Ishikawa (cell line): ENCODE measurements around the gene ENPP5.

ENCODE experiments used
- CEBPB ChIP-seq: IDR thresholded peaks from 2 replicates; pipeline ENCODE4 v1.6.1; 2012
- CREB1 ChIP-seq: IDR thresholded peaks from 2 replicates; pipeline ENCODE4 v1.6.1; 2012; ENCODE audit warnings: low read depth
- EGR1 ChIP-seq: IDR thresholded peaks from 2 replicates; pipeline ENCODE4 v1.6.1; 2012
- EP300 ChIP-seq: IDR thresholded peaks from 2 replicates; pipeline ENCODE4 v1.6.1; 2012; ENCODE audit warnings: borderline replicate concordance
- FOXM1 ChIP-seq: IDR thresholded peaks from 2 replicates; pipeline ENCODE4 v1.6.1; 2012; ENCODE audit warnings: low read depth, borderline replicate concordance
- MAX ChIP-seq: IDR thresholded peaks from 2 replicates; pipeline ENCODE4 v1.6.1; 2012
- NFIC ChIP-seq: IDR thresholded peaks from 2 replicates; pipeline ENCODE4 v1.6.1; 2012
- RAD21 ChIP-seq: IDR thresholded peaks from 2 replicates; pipeline ENCODE4 v1.6.1; 2012; ENCODE audit warnings: low read depth
- TAF1 ChIP-seq: IDR thresholded peaks from 2 replicates; pipeline ENCODE4 v1.6.1; 2012; ENCODE audit warnings: low read depth, mild to moderate bottlenecking
- TCF12 ChIP-seq: IDR thresholded peaks from 2 replicates; pipeline ENCODE4 v1.6.1; 2012; ENCODE audit warnings: low read depth
- TEAD4 ChIP-seq: IDR thresholded peaks from 2 replicates; pipeline ENCODE4 v1.6.1; 2012
- USF1 ChIP-seq: IDR thresholded peaks from 2 replicates; pipeline ENCODE4 v1.6.1; 2012
- YY1 ChIP-seq: IDR thresholded peaks from 2 replicates; pipeline ENCODE4 v1.6.1; 2012; ENCODE audit warnings: low read depth
- ZBTB7A ChIP-seq: IDR thresholded peaks from 2 replicates; pipeline ENCODE4 v1.6.1; 2012; ENCODE audit warnings: low read depth
- TF ChIP-seq, protein P1 (sequence below): IDR thresholded peaks from 2 replicates; pipeline ENCODE4 v1.6.1; 2012; ENCODE audit warnings: low read depth, mild to moderate bottlenecking

Gene ENPP5

DNA sequence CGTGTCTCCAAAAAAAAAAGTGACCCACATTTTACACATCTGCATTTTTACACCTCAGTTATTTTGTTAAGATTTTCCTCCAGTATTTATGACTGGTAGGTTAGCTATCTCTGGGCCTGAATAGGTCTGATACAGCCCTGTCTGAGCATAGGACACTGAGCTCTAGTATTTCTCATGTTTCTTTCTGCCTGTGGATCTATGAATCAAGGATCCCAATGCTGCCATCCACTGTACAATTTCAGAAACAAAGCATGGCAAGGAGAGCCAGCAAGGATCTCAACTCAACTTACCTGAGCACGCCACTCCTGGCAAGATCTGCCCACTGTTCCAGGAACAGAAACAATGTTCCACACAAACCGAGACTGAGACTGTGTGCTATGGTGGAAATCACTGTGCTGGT is 36.4 kb upstream of the ENPP5 start:
- no peak for TF ChIP-seq CEBPB
- TF ChIP-seq RAD21: 0 out of 2 replicates have a peak, but pooled peaks have one; percentile 32

GRCh38 chr6:46204880-46205650 is 34.3 kb upstream of the ENPP5 start:
- no peak for TF ChIP-seq NFIC
- no peak for TF ChIP-seq CEBPB
- no peak for TF ChIP-seq FOXM1
- TF ChIP-seq YY1: no peak
- TF ChIP-seq TEAD4: no peak
- TF ChIP-seq CREB1: no peak
- no peak for TF ChIP-seq MAX
- TF ChIP-seq TCF12: no peak
- TF ChIP-seq RAD21: no peak

GRCh38 chr6:46203391-46204177 is 32.8 kb upstream of the ENPP5 start:
- TF ChIP-seq EP300 (no peak), MAX (no peak), TCF12 (no peak), USF1 (no peak), CEBPB (no peak), FOXM1 (no peak), ZBTB7A (no peak), NFIC (no peak), EGR1 (no peak)
- TF ChIP-seq, protein P1, sequence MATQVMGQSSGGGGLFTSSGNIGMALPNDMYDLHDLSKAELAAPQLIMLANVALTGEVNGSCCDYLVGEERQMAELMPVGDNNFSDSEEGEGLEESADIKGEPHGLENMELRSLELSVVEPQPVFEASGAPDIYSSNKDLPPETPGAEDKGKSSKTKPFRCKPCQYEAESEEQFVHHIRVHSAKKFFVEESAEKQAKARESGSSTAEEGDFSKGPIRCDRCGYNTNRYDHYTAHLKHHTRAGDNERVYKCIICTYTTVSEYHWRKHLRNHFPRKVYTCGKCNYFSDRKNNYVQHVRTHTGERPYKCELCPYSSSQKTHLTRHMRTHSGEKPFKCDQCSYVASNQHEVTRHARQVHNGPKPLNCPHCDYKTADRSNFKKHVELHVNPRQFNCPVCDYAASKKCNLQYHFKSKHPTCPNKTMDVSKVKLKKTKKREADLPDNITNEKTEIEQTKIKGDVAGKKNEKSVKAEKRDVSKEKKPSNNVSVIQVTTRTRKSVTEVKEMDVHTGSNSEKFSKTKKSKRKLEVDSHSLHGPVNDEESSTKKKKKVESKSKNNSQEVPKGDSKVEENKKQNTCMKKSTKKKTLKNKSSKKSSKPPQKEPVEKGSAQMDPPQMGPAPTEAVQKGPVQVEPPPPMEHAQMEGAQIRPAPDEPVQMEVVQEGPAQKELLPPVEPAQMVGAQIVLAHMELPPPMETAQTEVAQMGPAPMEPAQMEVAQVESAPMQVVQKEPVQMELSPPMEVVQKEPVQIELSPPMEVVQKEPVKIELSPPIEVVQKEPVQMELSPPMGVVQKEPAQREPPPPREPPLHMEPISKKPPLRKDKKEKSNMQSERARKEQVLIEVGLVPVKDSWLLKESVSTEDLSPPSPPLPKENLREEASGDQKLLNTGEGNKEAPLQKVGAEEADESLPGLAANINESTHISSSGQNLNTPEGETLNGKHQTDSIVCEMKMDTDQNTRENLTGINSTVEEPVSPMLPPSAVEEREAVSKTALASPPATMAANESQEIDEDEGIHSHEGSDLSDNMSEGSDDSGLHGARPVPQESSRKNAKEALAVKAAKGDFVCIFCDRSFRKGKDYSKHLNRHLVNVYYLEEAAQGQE: no peak

GRCh38 chr6:46201702-46202101 is 30.9 kb upstream of the ENPP5 start:
- TF ChIP-seq EP300 (no peak), USF1 (no peak), TAF1 (no peak), CEBPB (no peak), FOXM1 (no peak), RAD21 (no peak), TEAD4 (no peak), ZBTB7A (no peak), EGR1 (no peak), TCF12 (no peak)
- TF ChIP-seq, protein P1: no peak

GRCh38 chr6:46199387-46199786 is 28.6 kb upstream of the ENPP5 start:
- TF ChIP-seq YY1 (no peak), EGR1 (no peak), RAD21 (no peak), CEBPB (no peak; the same call in 1 of the 2 replicates), NFIC (no peak), TEAD4 (no peak), ZBTB7A (no peak), FOXM1 (no peak), EP300 (no peak), MAX (no peak), TCF12 (no peak), CREB1 (no peak)
- TF ChIP-seq, protein P1: no peak
